C4-2B (cell line): ENCODE measurements around the gene IL4I1.

ENCODE experiments used
- ZFX ChIP-seq: fragments of 450-650 bp; IDR thresholded peaks from 2 replicates; pipeline ENCODE4 v1.6.1; 2017
- TF ChIP-seq, protein P1 (sequence below): fragments of 450-650 bp; conservative IDR thresholded peaks from 2 replicates; pipeline ENCODE4 v1.5.1; 2017; ENCODE audit warnings: mild to moderate bottlenecking

DNA sequence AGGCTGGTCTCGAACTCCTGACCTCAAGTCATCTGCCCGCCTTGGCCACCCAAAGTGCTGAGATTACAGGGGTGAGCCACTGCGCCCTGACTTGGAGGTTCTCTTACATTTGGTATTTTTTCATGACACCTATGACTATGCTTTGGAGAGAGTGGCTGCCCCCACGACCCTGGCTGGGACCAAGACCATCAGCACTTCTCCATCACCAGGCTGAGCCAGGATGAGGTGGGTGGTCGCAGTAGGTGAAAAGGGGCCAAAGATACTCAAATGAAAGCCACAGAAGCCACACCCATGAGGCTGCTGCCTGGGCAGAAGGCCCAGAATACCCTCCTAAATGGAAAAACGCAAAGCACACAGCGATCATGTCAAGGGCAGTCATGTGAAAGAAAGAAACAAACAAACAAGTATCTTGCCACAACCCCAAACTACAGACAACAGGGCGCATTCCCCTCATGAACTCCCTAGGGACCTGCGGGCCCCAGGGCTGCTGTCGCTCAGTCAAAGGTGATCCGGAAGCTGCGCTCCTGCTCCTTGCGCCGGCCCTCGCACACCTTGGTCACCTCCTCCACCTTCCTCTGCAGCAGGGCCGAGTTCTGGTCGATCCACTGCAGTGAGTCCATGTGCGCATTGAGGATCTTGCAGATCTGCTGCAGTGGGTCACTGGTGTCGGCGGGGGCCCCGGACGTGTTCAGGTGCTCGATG lies 11.2 kb upstream of the IL4I1 start:
- TF ChIP-seq, protein P1, sequence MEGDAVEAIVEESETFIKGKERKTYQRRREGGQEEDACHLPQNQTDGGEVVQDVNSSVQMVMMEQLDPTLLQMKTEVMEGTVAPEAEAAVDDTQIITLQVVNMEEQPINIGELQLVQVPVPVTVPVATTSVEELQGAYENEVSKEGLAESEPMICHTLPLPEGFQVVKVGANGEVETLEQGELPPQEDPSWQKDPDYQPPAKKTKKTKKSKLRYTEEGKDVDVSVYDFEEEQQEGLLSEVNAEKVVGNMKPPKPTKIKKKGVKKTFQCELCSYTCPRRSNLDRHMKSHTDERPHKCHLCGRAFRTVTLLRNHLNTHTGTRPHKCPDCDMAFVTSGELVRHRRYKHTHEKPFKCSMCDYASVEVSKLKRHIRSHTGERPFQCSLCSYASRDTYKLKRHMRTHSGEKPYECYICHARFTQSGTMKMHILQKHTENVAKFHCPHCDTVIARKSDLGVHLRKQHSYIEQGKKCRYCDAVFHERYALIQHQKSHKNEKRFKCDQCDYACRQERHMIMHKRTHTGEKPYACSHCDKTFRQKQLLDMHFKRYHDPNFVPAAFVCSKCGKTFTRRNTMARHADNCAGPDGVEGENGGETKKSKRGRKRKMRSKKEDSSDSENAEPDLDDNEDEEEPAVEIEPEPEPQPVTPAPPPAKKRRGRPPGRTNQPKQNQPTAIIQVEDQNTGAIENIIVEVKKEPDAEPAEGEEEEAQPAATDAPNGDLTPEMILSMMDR, result no peak
- no peak for TF ChIP-seq ZFX
